MCF 10A (cell line): ENCODE measurements around the gene LPAR5. TPM values are rescaled to one million over a fixed set of nuclear protein-coding genes. Genes with fewer than 3 reads are reported as not detected.
A peak's percentile ranks its signal among the peaks of the same experiment; 100 is the strongest.

Experiments
- BruUV-seq: library from RNA; stranded (reverse); fragments of 400-500 nt; replicated peaks from 2 replicates; lab custom pipeline; 2021; lab: Mats Ljungman, UMichigan
- CTCF ChIA-PET: fragments of 300-600 bp; sonication (Branson Sonifier 250); formaldehyde crosslinking; extraction: SDS; loops from one replicate; lab custom pipeline; 2021; ENCODE audit warnings: antibody characterized with exemption, inconsistent platforms; lab: Yijun Ruan, JAX
- POLR2A ChIA-PET: fragments of 300-600, 350-650 bp; sonication (Branson Sonifier 250); formaldehyde crosslinking; extraction: SDS; loops from one replicate; lab custom pipeline; 2020; ENCODE audit warnings: antibody characterized with exemption, inconsistent platforms; lab: Yijun Ruan, JAX
- DNase-seq: peaks from one replicate; pipeline ENCODE4 v3.0.0-alpha.2; 2018; ENCODE audit not compliant: unreplicated experiment
- H3K27ac Mint-ChIP-seq: one replicate; pipeline ENCODE4 v1.8.0; 2022; ENCODE audit warnings: mild to moderate bottlenecking, low read depth, mixed read lengths; ENCODE audit not compliant: unreplicated experiment
- H3K27me3 Mint-ChIP-seq: one replicate; pipeline ENCODE4 v1.8.0; 2022; ENCODE audit warnings: mixed read lengths; ENCODE audit not compliant: insufficient read depth, unreplicated experiment
- H3K36me3 Mint-ChIP-seq: one replicate; pipeline ENCODE4 v1.8.0; 2022; ENCODE audit warnings: mild to moderate bottlenecking, moderate library complexity, mixed read lengths; ENCODE audit not compliant: insufficient read depth, unreplicated experiment
- H3K4me1 Mint-ChIP-seq: one replicate; pipeline ENCODE4 v1.8.0; 2022; ENCODE audit warnings: mixed read lengths; ENCODE audit not compliant: insufficient read depth, unreplicated experiment
- H3K4me3 Mint-ChIP-seq: one replicate; pipeline ENCODE4 v1.8.0; 2022; ENCODE audit warnings: mild to moderate bottlenecking, moderate library complexity, mixed read lengths; ENCODE audit not compliant: unreplicated experiment
- H3K9me3 Mint-ChIP-seq: one replicate; pipeline ENCODE4 v1.8.0; 2022; ENCODE audit warnings: mixed read lengths; ENCODE audit not compliant: unreplicated experiment
- intact Hi-C: fragments of 100-400 bp; cut with micrococcal nuclease; formaldehyde crosslinking; loops from 2 replicates; pipeline ENCODE4 v1.14.1; 2022
- total RNA-seq: library from RNA; stranded (reverse); gene quantifications from 2 replicates; pipeline ENCODE4 v1.2.3, GENCODE V29; 2022
- TF ChIP-seq, protein P1 (sequence below): fragments of 200-600 bp; IDR thresholded peaks from one replicate; pipeline ENCODE4 v1.8.0; 2022; ENCODE audit warnings: antibody characterized with exemption, mild to moderate bottlenecking; ENCODE audit not compliant: unreplicated experiment

The LPAR5 gene
- total RNA-seq, 1 experiment from 2014 or later: 2.7 TPM

DNA sequence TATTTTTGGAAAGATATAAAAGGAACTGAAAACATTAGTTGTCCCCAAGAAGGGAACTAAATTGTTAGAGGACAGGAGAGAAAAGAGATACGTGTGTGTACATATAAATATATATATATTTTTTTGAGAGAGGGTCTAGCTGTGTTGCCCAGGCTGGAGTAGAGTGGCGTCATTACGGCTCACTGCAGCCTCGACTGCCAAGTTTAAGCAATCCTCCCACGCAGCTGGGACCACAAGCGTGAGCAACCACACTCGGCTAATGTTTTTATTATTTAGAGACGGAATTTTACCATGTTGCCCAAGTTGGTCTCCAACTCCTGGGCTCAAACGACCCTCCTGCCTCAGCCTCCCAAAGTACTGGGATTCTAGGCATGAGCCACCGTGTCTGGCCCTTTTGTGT, 51.5 kb downstream of the LPAR5 start:
- Mint-ChIP-seq H3K36me3 (peaks cover 96% of the 10 kb centered on the region), H3K9me3 (no peaks in the 10 kb centered on the region), H3K27me3 (no peaks in the 10 kb centered on the region), H3K4me3 (no peak overlapping the region), H3K4me1 (peaks cover 5% of the 10 kb centered on the region), H3K27ac (no peak overlapping the region)
- intact Hi-C loops: no loop called here
- TF ChIP-seq, protein P1, sequence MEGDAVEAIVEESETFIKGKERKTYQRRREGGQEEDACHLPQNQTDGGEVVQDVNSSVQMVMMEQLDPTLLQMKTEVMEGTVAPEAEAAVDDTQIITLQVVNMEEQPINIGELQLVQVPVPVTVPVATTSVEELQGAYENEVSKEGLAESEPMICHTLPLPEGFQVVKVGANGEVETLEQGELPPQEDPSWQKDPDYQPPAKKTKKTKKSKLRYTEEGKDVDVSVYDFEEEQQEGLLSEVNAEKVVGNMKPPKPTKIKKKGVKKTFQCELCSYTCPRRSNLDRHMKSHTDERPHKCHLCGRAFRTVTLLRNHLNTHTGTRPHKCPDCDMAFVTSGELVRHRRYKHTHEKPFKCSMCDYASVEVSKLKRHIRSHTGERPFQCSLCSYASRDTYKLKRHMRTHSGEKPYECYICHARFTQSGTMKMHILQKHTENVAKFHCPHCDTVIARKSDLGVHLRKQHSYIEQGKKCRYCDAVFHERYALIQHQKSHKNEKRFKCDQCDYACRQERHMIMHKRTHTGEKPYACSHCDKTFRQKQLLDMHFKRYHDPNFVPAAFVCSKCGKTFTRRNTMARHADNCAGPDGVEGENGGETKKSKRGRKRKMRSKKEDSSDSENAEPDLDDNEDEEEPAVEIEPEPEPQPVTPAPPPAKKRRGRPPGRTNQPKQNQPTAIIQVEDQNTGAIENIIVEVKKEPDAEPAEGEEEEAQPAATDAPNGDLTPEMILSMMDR: no peak
- DNase-seq: peak; percentile 9
- POLR2A ChIA-PET: interaction anchor here (0.7 to 2.2 kb wide), 3 partner anchors 15 to 20 kb away, joined by 3 to 6 read pairs (median 3); partner anchors contain the start of gene NOP2
- CTCF ChIA-PET: interaction anchor here (1.0 to 1.6 kb wide), 2 partner anchors 22 to 45 kb away, joined by 3 to 5 read pairs; no protein-coding TSS in a partner anchor
- no TSS peak for BruUV-seq

DNA sequence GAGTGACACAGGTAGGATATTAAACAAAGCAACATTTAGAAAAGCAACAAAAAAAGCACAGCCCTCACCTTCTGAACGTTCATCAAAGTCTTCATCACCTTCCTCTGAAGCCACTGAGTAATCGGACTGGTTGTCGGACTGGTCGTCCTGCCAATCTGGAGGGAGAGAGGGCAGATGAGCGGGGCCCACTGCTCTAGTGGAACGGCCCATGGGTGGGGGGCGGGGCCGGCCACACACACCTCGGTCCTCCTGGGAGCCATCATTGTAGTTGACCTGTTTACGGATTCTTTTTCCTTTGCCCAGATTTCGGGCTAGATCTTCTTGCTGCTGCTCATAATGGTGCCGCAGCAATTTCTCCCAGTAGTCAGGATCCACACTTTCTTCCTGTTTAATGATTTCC, 52.8 kb downstream of the LPAR5 start:
- CTCF ChIA-PET: interaction anchor here (0.6 kb wide), 1 partner anchor 21 kb away, joined by 3 read pairs; no protein-coding TSS in a partner anchor
- BruUV-seq: no TSS peak
- POLR2A ChIA-PET: interaction anchor here (0.7 to 2.2 kb wide), 3 partner anchors 15 to 74 kb away, joined by 3 to 6 read pairs (median 3); partner anchors contain the start of gene NOP2
- no peak for DNase-seq
- intact Hi-C loops: no loop called here
- Mint-ChIP-seq H3K4me1 (peaks cover 5% of the 10 kb centered on the region), H3K9me3 (no peaks in the 10 kb centered on the region), H3K27me3 (no peaks in the 10 kb centered on the region), H3K36me3 (peaks cover 96% of the 10 kb centered on the region), H3K27ac (no peak overlapping the region), H3K4me3 (no peak overlapping the region)
- TF ChIP-seq, protein P1: no peak

DNA sequence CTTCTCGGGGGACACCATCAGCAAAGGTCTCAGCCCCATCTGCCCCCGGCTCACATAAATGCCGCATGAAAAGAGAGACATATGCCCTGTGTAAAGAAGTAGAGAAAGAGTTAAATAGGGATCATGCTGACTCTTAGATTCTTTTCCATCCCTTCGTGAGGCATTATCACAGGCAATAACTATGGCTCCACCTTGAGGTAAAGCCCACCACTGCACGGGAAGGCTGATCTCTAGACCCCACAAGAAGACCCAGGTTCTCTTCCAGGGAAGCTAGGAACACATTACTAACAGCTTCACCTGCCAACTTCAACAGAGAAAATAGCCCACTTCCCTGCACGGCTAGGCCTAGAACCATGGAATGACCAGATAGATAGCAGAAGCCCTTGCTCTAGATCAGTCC, 53.6 kb downstream of the LPAR5 start:
- no peaks in the 10 kb centered on the region for H3K9me3 Mint-ChIP-seq
- no peak for DNase-seq
- ChIA-PET CTCF (interaction anchor here (0.6 to 0.7 kb wide), 2 partner anchors 22 to 123 kb away, joined by 3 read pairs; no protein-coding TSS in a partner anchor), POLR2A (interaction anchor here (0.6 kb wide), 1 partner anchor 14 kb away, joined by 3 read pairs; the partner anchor contains the start of gene NOP2)
- peaks cover 96% of the 10 kb centered on the region for H3K36me3 Mint-ChIP-seq
- TF ChIP-seq, protein P1: no peak
- intact Hi-C loops: no loop called here
- no peak overlapping the region for H3K27ac Mint-ChIP-seq
- H3K27me3 Mint-ChIP-seq: no peaks in the 10 kb centered on the region
- no TSS peak for BruUV-seq
- no peak overlapping the region for H3K4me3 Mint-ChIP-seq
- H3K4me1 Mint-ChIP-seq: peaks cover 2% of the 10 kb centered on the region

DNA sequence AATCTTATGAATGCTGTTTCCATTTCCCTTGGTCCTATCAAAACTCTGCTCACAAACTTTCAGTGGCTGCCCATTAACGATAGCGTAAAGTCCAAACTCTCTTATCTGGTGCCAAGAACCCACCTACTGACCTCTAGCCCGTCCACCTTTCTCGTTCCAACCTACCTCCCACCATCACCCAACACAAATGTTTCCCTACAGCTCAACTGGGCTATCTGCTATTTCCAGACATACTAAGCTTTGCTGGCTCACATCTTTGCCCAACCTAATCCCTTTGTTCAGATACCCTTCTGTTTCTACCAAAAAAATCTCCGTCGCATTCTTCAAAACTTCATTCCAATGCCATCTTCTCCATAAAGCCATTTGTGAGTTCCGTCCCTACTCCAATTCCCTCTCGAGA, 60.1 kb downstream of the LPAR5 start:
- intact Hi-C loops: no loop called here
- POLR2A ChIA-PET: interaction anchor here (0.7 to 1.0 kb wide), 2 partner anchors 8 to 109 kb away, joined by 3 read pairs; no protein-coding TSS in a partner anchor

More for the DNA sequence above, 60.1 kb downstream of the LPAR5 start:
- no peak for DNase-seq
- Mint-ChIP-seq H3K4me3 (no peak overlapping the region), H3K4me1 (peaks cover 6% of the 10 kb centered on the region), H3K36me3 (peaks cover 100% of the 10 kb centered on the region), H3K9me3 (no peaks in the 10 kb centered on the region), H3K27me3 (no peaks in the 10 kb centered on the region), H3K27ac (no peak overlapping the region)
- CTCF ChIA-PET: interaction anchor here (0.6 kb wide), 1 partner anchor 10 kb away, joined by 7 read pairs; no protein-coding TSS in a partner anchor
- TF ChIP-seq, protein P1: no peak
- no TSS peak for BruUV-seq
